ENCODE data around the gene IL18RAP. TPM values are rescaled to one million over a fixed set of nuclear protein-coding genes. Genes with fewer than 3 reads are reported as not detected.

The IL18RAP gene
- total and polyA plus RNA-seq, 2 experiments from 2014 or later = not detected

- peaks cover 35% of the 10 kb centered on the region for H3K9me3 Mint-ChIP-seq
- Histone ChIP-seq H4K20me1 (replicated peaks; ENCODE audit: insufficient read depth) (no peaks in the 10 kb centered on the region), H3K27ac (ENCODE audit: low read depth) (no peak overlapping the region), H3K36me3 (ENCODE audit: insufficient read depth) (no peaks in the 10 kb centered on the region), H3K79me2 (replicated peaks; ENCODE audit: insufficient read depth) (no peaks in the 10 kb centered on the region), H3K9me2 (ENCODE audit: insufficient read depth) (0 out of 2 replicates have a peak, but pooled peaks cover 3% of the 10 kb centered on the region), H3K4me1 (ENCODE audit: insufficient read depth) (no peaks in the 10 kb centered on the region), H3F3A (replicated peaks; ENCODE audit: low read depth) (no peaks in the 10 kb centered on the region), H3K4me2 (no peak overlapping the region), H3K27me3 (ENCODE audit: insufficient read depth) (no peaks in the 10 kb centered on the region), H3K4me3 (no peak overlapping the region), H2AFZ (no peak overlapping the region)
- no peak overlapping the region for H3K27ac Mint-ChIP-seq
- DNase-seq (ENCODE audit: low spot score) = no peak
- no peaks in the 10 kb centered on the region for H3K4me1 Mint-ChIP-seq
- TF ChIP-seq ZNF114 (CRISPR knock-in tag; IDR thresholded peaks at IDR 0.05) (no peak), JUNB (IDR thresholded peaks at IDR 0.05; ENCODE audit: unreplicated experiment) (no peak), POLR2AphosphoS5 (IDR thresholded peaks at IDR 0.05; ENCODE audit: low read depth) (no peak), STAT1 (IDR thresholded peaks at IDR 0.05; ENCODE audit: unreplicated experiment) (no peak), EZH2phosphoT487 (IDR thresholded peaks at IDR 0.05; ENCODE audit: unreplicated experiment) (no peak), NANOG (IDR thresholded peaks at IDR 0.05; ENCODE audit: borderline replicate concordance) (no peak), CREB1 (CRISPR knock-in tag; IDR thresholded peaks at IDR 0.05; ENCODE audit: low read depth) (no peak), EZH2 (IDR thresholded peaks at IDR 0.05; ENCODE audit: low read depth, unreplicated experiment) (no peak)
- TF ChIP-seq, protein P1, sequence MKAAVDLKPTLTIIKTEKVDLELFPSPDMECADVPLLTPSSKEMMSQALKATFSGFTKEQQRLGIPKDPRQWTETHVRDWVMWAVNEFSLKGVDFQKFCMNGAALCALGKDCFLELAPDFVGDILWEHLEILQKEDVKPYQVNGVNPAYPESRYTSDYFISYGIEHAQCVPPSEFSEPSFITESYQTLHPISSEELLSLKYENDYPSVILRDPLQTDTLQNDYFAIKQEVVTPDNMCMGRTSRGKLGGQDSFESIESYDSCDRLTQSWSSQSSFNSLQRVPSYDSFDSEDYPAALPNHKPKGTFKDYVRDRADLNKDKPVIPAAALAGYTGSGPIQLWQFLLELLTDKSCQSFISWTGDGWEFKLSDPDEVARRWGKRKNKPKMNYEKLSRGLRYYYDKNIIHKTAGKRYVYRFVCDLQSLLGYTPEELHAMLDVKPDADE (IDR thresholded peaks at IDR 0.05) = no peak
- TF ChIP-seq, protein P2, sequence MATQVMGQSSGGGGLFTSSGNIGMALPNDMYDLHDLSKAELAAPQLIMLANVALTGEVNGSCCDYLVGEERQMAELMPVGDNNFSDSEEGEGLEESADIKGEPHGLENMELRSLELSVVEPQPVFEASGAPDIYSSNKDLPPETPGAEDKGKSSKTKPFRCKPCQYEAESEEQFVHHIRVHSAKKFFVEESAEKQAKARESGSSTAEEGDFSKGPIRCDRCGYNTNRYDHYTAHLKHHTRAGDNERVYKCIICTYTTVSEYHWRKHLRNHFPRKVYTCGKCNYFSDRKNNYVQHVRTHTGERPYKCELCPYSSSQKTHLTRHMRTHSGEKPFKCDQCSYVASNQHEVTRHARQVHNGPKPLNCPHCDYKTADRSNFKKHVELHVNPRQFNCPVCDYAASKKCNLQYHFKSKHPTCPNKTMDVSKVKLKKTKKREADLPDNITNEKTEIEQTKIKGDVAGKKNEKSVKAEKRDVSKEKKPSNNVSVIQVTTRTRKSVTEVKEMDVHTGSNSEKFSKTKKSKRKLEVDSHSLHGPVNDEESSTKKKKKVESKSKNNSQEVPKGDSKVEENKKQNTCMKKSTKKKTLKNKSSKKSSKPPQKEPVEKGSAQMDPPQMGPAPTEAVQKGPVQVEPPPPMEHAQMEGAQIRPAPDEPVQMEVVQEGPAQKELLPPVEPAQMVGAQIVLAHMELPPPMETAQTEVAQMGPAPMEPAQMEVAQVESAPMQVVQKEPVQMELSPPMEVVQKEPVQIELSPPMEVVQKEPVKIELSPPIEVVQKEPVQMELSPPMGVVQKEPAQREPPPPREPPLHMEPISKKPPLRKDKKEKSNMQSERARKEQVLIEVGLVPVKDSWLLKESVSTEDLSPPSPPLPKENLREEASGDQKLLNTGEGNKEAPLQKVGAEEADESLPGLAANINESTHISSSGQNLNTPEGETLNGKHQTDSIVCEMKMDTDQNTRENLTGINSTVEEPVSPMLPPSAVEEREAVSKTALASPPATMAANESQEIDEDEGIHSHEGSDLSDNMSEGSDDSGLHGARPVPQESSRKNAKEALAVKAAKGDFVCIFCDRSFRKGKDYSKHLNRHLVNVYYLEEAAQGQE (IDR thresholded peaks at IDR 0.05; ENCODE audit: unreplicated experiment) = no peak
- TF ChIP-seq, protein P3, sequence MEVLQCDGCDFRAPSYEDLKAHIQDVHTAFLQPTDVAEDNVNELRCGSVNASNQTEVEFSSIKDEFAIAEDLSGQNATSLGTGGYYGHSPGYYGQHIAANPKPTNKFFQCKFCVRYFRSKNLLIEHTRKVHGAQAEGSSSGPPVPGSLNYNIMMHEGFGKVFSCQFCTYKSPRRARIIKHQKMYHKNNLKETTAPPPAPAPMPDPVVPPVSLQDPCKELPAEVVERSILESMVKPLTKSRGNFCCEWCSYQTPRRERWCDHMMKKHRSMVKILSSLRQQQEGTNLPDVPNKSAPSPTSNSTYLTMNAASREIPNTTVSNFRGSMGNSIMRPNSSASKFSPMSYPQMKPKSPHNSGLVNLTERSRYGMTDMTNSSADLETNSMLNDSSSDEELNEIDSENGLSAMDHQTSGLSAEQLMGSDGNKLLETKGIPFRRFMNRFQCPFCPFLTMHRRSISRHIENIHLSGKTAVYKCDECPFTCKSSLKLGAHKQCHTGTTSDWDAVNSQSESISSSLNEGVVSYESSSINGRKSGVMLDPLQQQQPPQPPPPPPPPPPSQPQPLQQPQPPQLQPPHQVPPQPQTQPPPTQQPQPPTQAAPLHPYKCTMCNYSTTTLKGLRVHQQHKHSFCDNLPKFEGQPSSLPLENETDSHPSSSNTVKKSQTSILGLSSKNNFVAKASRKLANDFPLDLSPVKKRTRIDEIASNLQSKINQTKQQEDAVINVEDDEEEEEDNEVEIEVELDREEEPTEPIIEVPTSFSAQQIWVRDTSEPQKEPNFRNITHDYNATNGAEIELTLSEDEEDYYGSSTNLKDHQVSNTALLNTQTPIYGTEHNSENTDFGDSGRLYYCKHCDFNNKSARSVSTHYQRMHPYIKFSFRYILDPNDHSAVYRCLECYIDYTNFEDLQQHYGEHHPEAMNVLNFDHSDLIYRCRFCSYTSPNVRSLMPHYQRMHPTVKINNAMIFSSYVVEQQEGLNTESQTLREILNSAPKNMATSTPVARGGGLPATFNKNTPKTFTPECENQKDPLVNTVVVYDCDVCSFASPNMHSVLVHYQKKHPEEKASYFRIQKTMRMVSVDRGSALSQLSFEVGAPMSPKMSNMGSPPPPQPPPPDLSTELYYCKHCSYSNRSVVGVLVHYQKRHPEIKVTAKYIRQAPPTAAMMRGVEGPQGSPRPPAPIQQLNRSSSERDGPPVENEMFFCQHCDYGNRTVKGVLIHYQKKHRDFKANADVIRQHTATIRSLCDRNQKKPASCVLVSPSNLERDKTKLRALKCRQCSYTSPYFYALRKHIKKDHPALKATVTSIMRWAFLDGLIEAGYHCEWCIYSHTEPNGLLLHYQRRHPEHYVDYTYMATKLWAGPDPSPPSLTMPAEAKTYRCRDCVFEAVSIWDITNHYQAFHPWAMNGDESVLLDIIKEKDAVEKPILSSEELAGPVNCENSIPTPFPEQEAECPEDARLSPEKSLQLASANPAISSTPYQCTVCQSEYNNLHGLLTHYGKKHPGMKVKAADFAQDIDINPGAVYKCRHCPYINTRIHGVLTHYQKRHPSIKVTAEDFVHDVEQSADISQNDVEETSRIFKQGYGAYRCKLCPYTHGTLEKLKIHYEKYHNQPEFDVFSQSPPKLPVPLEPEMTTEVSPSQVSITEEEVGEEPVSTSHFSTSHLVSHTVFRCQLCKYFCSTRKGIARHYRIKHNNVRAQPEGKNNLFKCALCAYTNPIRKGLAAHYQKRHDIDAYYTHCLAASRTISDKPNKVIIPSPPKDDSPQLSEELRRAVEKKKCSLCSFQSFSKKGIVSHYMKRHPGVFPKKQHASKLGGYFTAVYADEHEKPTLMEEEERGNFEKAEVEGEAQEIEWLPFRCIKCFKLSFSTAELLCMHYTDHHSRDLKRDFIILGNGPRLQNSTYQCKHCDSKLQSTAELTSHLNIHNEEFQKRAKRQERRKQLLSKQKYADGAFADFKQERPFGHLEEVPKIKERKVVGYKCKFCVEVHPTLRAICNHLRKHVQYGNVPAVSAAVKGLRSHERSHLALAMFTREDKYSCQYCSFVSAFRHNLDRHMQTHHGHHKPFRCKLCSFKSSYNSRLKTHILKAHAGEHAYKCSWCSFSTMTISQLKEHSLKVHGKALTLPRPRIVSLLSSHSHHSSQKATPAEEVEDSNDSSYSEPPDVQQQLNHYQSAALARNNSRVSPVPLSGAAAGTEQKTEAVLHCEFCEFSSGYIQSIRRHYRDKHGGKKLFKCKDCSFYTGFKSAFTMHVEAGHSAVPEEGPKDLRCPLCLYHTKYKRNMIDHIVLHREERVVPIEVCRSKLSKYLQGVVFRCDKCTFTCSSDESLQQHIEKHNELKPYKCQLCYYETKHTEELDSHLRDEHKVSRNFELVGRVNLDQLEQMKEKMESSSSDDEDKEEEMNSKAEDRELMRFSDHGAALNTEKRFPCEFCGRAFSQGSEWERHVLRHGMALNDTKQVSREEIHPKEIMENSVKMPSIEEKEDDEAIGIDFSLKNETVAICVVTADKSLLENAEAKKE (CRISPR knock-in tag; IDR thresholded peaks at IDR 0.05) = no peak
- H3K4me3 Mint-ChIP-seq = no peak overlapping the region
- peaks cover 8% of the 10 kb centered on the region for H3K36me3 Mint-ChIP-seq (ENCODE audit: low read depth)
- no peak for ATAC-seq
- H3K27me3 Mint-ChIP-seq (ENCODE audit: insufficient read depth, low read depth, poor library complexity) = no peaks in the 10 kb centered on the region
These were observed 37.0 kb upstream of the IL18RAP start for GRCh38 chr2:102386004-102386403.

Data from GM23338 (cell line).